Liver (tissue), 9 donors: ENCODE data around the gene PARD3. TPM values are rescaled to one million over a fixed set of nuclear protein-coding genes. Genes with fewer than 3 reads are reported as not detected.
A peak's percentile ranks its signal among the peaks of the same experiment; 100 is the strongest.

ENCODE experiments used
- DNase-seq: peaks from one replicate; pipeline ENCODE4 v3.0.0-alpha.2; 2017; ENCODE audit warnings: low spot score
- H3K27ac ChIP-seq, 2 donors: one replicate each; pipeline ENCODE4 v1.7.0; 2013; ENCODE audit warnings: inconsistent platforms in 2 of 2, low read length in 2 of 2, control low read depth in 1 of 2, low read depth in 1 of 2, mild to moderate bottlenecking in 1 of 2
- H3K27me3 ChIP-seq, 4 donors: one replicate each; pipeline versions ENCODE4 v1.6.1 to v1.7.0; 2013; ENCODE audit warnings: low read length in 3 of 4, inconsistent platforms in 1 of 4, mild to moderate bottlenecking in 1 of 4, moderate library complexity in 1 of 4; ENCODE audit not compliant: control insufficient read depth in 4 of 4, insufficient read depth in 4 of 4
- H3K36me3 ChIP-seq, 4 donors: one replicate each; pipeline versions ENCODE4 v1.6.1 to v1.7.0; 2013; ENCODE audit warnings: low read length in 3 of 4, mild to moderate bottlenecking in 3 of 4, low read depth in 1 of 4, moderate library complexity in 1 of 4; ENCODE audit not compliant: control insufficient read depth in 4 of 4, insufficient read depth in 3 of 4
- H3K4me1 ChIP-seq, 4 donors: one replicate each; pipeline versions ENCODE4 v1.6.1 to v1.7.0; 2013; ENCODE audit warnings: low read length in 3 of 4, mild to moderate bottlenecking in 3 of 4, moderate library complexity in 1 of 4; ENCODE audit not compliant: control insufficient read depth in 4 of 4, insufficient read depth in 4 of 4
- H3K4me3 ChIP-seq, 3 donors: one replicate each; pipeline versions ENCODE4 v1.6.1 to v1.7.0; 2013; ENCODE audit warnings: low read length in 3 of 3, control low read depth in 1 of 3, low read depth in 1 of 3, mild to moderate bottlenecking in 1 of 3
- H3K9ac ChIP-seq, 2 donors: one replicate each; pipeline ENCODE4 v1.7.0; 2013; ENCODE audit warnings: low read length in 2 of 2, mild to moderate bottlenecking in 2 of 2, moderate library complexity in 2 of 2, control low read depth in 1 of 2, low read depth in 1 of 2
- H3K9me3 ChIP-seq, 4 donors: one replicate each; pipeline versions ENCODE4 v1.6.1 to v1.7.0; 2013; ENCODE audit warnings: low read length in 3 of 4; ENCODE audit not compliant: control insufficient read depth in 4 of 4
- CTCF ChIP-seq: fragments of 150-350 bp; IDR thresholded peaks from 2 replicates; pipeline ENCODE4 v1.5.1; 2017; ENCODE audit warnings: improper control_type of control experiment, low read depth, low read length; ENCODE audit not compliant: missing input control
- EGR1 ChIP-seq, 2 donors: IDR thresholded peaks; 2 replicates each; pipeline ENCODE4 v1.6.1; 2016 to 2018; ENCODE audit warnings: antibody characterized with exemption in 2 of 2, low read depth in 2 of 2
- FOXA1 ChIP-seq: IDR thresholded peaks from 2 replicates; pipeline ENCODE4 v1.6.1; 2016; ENCODE audit warnings: antibody characterized with exemption
- FOXA2 ChIP-seq: IDR thresholded peaks from 2 replicates; pipeline ENCODE4 v1.6.1; 2016; ENCODE audit warnings: antibody characterized with exemption
- GABPA ChIP-seq, 2 donors: IDR thresholded peaks in 1 of 2; conservative IDR thresholded peaks in 1 of 2; 2 replicates each; pipeline ENCODE4 v1.6.1; 2016; ENCODE audit warnings: antibody characterized with exemption in 2 of 2, mild to moderate bottlenecking in 1 of 2, moderate library complexity in 1 of 2
- HNF4A ChIP-seq, 2 donors: conservative IDR thresholded peaks; 2 replicates each; pipeline ENCODE4 v1.6.1; 2016; ENCODE audit warnings: antibody characterized with exemption in 2 of 2, mild to moderate bottlenecking in 2 of 2
- HNF4G ChIP-seq: IDR thresholded peaks from 2 replicates; pipeline ENCODE4 v1.6.1; 2016; ENCODE audit warnings: antibody characterized with exemption
- NR2F2 ChIP-seq: IDR thresholded peaks from 2 replicates; pipeline ENCODE4 v1.6.1; 2016; ENCODE audit warnings: antibody characterized with exemption
- RXRA ChIP-seq, 2 donors: IDR thresholded peaks; 2 replicates each; pipeline ENCODE4 v1.6.1; 2017 to 2018; ENCODE audit warnings: antibody characterized with exemption in 2 of 2, mild to moderate bottlenecking in 1 of 2
- SP1 ChIP-seq: IDR thresholded peaks from 2 replicates; pipeline ENCODE4 v1.6.1; 2018; ENCODE audit warnings: antibody characterized with exemption, mild to moderate bottlenecking
- TAF1 ChIP-seq: conservative IDR thresholded peaks from 2 replicates; pipeline ENCODE4 v1.6.1; 2016; ENCODE audit warnings: antibody characterized with exemption, mild to moderate bottlenecking
- YY1 ChIP-seq: IDR thresholded peaks from 2 replicates; pipeline ENCODE4 v1.6.1; 2016; ENCODE audit warnings: antibody characterized with exemption, mild to moderate bottlenecking
- WGBS: extraction: QIAGEN DNeasy Blood & Tissue Kit; methylation state at CpG from one replicate; pipeline ENCODE4 v1.1.7; 2013; 5-methylcytosine and 5-hydroxymethylcytosine counted together
- polyA plus RNA-seq, 2 donors: library from polyadenylated mRNA; stranded (reverse) in 1 of 2; unstranded in 1 of 2; fragments of 200-250 nt in 1 of 2; fragments of >200 nt in 1 of 2; fragmentation: Nextera tagmentation in 1 of 2; extraction: Ambion mirVana in 1 of 2; gene quantifications; one replicate each; pipeline versions ENCODE4 v1.2.1 to v1.2.3, GENCODE V29; 2013 to 2015
- total RNA-seq, 2 donors: library from RNA; depleted of rRNA; stranded (reverse); fragments of >200 nt; gene quantifications; one replicate each; pipeline ENCODE4 v1.2.3, GENCODE V29; 2014
- TF ChIP-seq, protein P1 (sequence below): IDR thresholded peaks from 2 replicates; pipeline ENCODE4 v1.6.1; 2016; ENCODE audit warnings: antibody characterized with exemption
- TF ChIP-seq, protein P2 (sequence below): IDR thresholded peaks from 2 replicates; pipeline ENCODE4 v1.6.1; 2016; ENCODE audit warnings: antibody characterized with exemption
- TF ChIP-seq, protein P3 (sequence below): IDR thresholded peaks from 2 replicates; pipeline ENCODE4 v1.6.1; 2016; ENCODE audit warnings: antibody characterized with exemption, mild to moderate bottlenecking
- donor health status: healthy.
- donor health status: healthy.
- donor health status: healthy.
- donor health status: healthy.
- donor health status: healthy.

PARD3 gene
- total and polyA plus RNA-seq, 4 donors, result 12.3 to 43.8 (median 13.5) TPM

- H3K4me3 ChIP-seq, result no peak overlapping the region
- H3K36me3 ChIP-seq, result no peaks in the 10 kb centered on the region
- H3K9me3 ChIP-seq, result no peaks in the 10 kb centered on the region
- no peaks in the 10 kb centered on the region for H3K27me3 ChIP-seq
- TF ChIP-seq GABPA (IDR thresholded peaks at IDR 0.05 in 1 of 2, conservative IDR thresholded peaks at IDR 0.05 in 1 of 2) (no peak), EGR1 (IDR thresholded peaks at IDR 0.05; ENCODE audit: low read depth in 2 of 2) (no peak), SP1 (no peak), HNF4A (conservative IDR thresholded peaks at IDR 0.05) (no peak), RXRA (IDR thresholded peaks at IDR 0.05) (no peak)
- TF ChIP-seq, protein P1, sequence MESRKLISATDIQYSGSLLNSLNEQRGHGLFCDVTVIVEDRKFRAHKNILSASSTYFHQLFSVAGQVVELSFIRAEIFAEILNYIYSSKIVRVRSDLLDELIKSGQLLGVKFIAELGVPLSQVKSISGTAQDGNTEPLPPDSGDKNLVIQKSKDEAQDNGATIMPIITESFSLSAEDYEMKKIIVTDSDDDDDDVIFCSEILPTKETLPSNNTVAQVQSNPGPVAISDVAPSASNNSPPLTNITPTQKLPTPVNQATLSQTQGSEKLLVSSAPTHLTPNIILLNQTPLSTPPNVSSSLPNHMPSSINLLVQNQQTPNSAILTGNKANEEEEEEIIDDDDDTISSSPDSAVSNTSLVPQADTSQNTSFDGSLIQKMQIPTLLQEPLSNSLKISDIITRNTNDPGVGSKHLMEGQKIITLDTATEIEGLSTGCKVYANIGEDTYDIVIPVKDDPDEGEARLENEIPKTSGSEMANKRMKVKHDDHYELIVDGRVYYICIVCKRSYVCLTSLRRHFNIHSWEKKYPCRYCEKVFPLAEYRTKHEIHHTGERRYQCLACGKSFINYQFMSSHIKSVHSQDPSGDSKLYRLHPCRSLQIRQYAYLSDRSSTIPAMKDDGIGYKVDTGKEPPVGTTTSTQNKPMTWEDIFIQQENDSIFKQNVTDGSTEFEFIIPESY, result no peak
- 84% methylated on average over 3 of the region's 3 CpGs for WGBS
- DNase-seq, result no peak
- no peak overlapping the region for H3K27ac ChIP-seq
- H3K4me1 ChIP-seq, result peaks cover 9 to 40% (median 26%) of the 10 kb centered on the region in 4 donors
- H3K9ac ChIP-seq, result no peak overlapping the region
Observed at GRCh38 chr10:34734918-34735317, 80.2 kb downstream of the PARD3 start.

DNA sequence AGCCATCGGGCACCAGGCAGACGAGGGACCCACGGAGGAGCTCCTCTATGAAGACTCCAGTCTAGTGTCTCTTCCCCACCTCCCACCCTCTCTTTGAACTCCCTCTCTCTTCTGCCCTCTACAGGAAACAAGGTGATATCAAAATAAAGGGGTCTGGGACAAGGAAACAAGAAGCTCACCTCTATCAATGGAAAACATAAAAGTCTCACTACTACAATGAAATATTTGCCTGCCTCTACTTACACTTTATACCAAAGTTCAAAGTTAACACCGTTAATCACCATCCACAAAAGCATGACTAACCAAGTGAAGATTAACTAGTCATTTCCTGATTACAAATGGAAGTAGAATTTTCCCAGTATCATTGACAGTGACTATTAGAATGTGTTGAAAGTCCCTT, 82.2 kb downstream of the PARD3 start:
- Histone ChIP-seq H3K9ac (no peak overlapping the region), H3K36me3 (no peaks in the 10 kb centered on the region), H3K27ac (peak overlapping the region in 1 of 2 donors; percentile 1), H3K9me3 (no peaks in the 10 kb centered on the region), H3K4me3 (no peak overlapping the region), H3K4me1 (peaks cover 7 to 29% (median 16%) of the 10 kb centered on the region in 4 donors), H3K27me3 (no peaks in the 10 kb centered on the region)
- WGBS, result 76% methylated on average over 4 of the region's 4 CpGs
- no peak for DNase-seq
- TF ChIP-seq GABPA (IDR thresholded peaks at IDR 0.05 in 1 of 2, conservative IDR thresholded peaks at IDR 0.05 in 1 of 2) (no peak), HNF4A (conservative IDR thresholded peaks at IDR 0.05) (no peak), FOXA2 (no peak), NR2F2 (no peak)

DNA sequence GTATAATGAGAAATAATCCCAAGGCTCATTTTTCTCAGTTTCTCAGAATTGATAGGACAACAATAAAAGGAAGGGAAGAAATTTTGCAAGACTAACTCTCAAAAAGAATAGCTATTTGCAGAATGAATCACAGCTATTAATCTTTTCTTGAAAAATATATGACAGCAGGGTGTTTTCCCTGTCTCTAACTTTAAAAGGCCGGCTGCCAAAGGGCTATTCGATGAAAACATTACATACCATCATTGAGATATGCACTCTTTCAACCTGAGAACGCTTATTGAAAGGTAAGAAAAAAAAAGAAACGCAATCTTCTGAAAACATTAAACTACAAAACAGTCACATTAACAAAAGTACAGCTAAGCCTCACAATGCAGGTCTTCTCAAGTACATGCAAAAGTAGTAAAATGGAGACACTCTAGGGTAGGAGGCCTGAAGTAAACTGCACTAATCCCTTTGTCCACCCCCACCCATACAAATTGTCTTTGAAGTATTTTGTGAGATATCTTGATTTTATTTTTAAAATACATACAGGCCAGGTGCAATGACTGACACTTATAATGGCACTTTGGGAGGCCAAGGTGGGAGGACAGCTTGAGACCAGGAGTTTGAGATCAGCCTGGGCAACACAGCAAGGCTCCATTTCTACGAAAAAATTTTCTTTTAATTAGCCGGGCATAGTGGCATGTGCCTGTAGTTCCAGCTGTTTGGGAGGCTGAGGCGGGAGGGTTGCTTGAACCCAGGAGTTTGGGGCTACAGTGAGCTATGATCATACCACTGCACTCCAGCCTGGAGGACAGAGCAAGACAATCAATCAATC, 83.0 kb downstream of the PARD3 start:
- TF ChIP-seq EGR1 (IDR thresholded peaks at IDR 0.05; ENCODE audit: low read depth in 2 of 2), result no peak
- Histone ChIP-seq H3K9ac (no peak overlapping the region), H3K4me1 (peaks cover 5 to 28% (median 14%) of the 10 kb centered on the region in 4 donors), H3K36me3 (no peaks in the 10 kb centered on the region), H3K9me3 (no peaks in the 10 kb centered on the region), H3K4me3 (no peak overlapping the region), H3K27me3 (no peaks in the 10 kb centered on the region), H3K27ac (no peak overlapping the region)
- no peak for DNase-seq
- 68% methylated on average over 7 of the region's 7 CpGs for WGBS

DNA sequence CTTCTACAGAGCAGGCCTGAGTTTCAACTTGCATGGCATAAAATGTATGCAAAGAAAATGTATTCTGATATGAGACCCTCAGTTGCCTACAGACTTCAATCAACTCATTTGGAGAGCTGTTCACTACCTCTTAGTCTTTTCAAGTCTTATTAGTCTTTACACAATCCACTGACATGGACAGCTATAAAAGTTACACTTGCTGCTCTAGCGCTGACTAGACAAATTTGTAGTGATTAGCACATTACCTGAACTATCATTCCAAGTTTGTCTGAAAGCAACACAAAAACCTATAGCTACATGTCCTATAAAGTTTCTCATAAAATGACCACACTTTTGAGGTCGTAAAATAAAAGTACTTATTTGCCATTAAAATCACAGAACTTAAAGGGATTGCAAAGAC, 83.9 kb downstream of the PARD3 start:
- TF ChIP-seq, protein P2, sequence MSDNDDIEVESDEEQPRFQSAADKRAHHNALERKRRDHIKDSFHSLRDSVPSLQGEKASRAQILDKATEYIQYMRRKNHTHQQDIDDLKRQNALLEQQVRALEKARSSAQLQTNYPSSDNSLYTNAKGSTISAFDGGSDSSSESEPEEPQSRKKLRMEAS, result no peak
- TF ChIP-seq NR2F2 (no peak), HNF4G (no peak), SP1 (no peak), FOXA1 (no peak), FOXA2 (no peak), YY1 (no peak), HNF4A (conservative IDR thresholded peaks at IDR 0.05) (no peak), GABPA (IDR thresholded peaks at IDR 0.05 in 1 of 2, conservative IDR thresholded peaks at IDR 0.05 in 1 of 2) (no peak), TAF1 (no peak), CTCF (no peak)
- TF ChIP-seq, protein P3, sequence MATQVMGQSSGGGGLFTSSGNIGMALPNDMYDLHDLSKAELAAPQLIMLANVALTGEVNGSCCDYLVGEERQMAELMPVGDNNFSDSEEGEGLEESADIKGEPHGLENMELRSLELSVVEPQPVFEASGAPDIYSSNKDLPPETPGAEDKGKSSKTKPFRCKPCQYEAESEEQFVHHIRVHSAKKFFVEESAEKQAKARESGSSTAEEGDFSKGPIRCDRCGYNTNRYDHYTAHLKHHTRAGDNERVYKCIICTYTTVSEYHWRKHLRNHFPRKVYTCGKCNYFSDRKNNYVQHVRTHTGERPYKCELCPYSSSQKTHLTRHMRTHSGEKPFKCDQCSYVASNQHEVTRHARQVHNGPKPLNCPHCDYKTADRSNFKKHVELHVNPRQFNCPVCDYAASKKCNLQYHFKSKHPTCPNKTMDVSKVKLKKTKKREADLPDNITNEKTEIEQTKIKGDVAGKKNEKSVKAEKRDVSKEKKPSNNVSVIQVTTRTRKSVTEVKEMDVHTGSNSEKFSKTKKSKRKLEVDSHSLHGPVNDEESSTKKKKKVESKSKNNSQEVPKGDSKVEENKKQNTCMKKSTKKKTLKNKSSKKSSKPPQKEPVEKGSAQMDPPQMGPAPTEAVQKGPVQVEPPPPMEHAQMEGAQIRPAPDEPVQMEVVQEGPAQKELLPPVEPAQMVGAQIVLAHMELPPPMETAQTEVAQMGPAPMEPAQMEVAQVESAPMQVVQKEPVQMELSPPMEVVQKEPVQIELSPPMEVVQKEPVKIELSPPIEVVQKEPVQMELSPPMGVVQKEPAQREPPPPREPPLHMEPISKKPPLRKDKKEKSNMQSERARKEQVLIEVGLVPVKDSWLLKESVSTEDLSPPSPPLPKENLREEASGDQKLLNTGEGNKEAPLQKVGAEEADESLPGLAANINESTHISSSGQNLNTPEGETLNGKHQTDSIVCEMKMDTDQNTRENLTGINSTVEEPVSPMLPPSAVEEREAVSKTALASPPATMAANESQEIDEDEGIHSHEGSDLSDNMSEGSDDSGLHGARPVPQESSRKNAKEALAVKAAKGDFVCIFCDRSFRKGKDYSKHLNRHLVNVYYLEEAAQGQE, result no peak
- no peaks in the 10 kb centered on the region for H3K36me3 ChIP-seq
- no peak overlapping the region for H3K9ac ChIP-seq
- H3K27me3 ChIP-seq, result no peaks in the 10 kb centered on the region
- no peak for DNase-seq
- peaks cover 5 to 31% (median 17%) of the 10 kb centered on the region in 4 donors for H3K4me1 ChIP-seq
- H3K9me3 ChIP-seq, result no peaks in the 10 kb centered on the region
- WGBS, result 65% methylated on average over 2 of the region's 2 CpGs
- H3K4me3 ChIP-seq, result no peak overlapping the region
- H3K27ac ChIP-seq, result no peak overlapping the region
